Lung (tissue), 12 donors: ENCODE measurements around the gene GFM2. TPM values are rescaled to one million over a fixed set of nuclear protein-coding genes. Genes with fewer than 3 reads are reported as not detected.
"Not testable (repeated sequence)": the region's sequence is repeated elsewhere in the genome, so short reads cannot be mapped to it uniquely, and the experiment has no call there.

Experiments
- ATAC-seq: fragments of 200-7000 bp; cut with Tn5 transposase; one replicate; pipeline ENCODE4 v1.9.1; 2020; ENCODE audit warnings: moderate number of reproducible peaks; ENCODE audit not compliant: insufficient read depth, low FRiP score
- DNase-seq, 3 donors: peaks; one replicate each; pipeline ENCODE4 v3.0.0-alpha.2; 2013 to 2017
- H3K27ac ChIP-seq, 2 donors: one replicate each; pipeline ENCODE4 v1.5.1; 2013; ENCODE audit warnings: mild to moderate bottlenecking in 2 of 2, moderate library complexity in 2 of 2, control low read depth in 1 of 2, inconsistent platforms in 1 of 2, low read depth in 1 of 2, low read length in 1 of 2
- H3K27me3 ChIP-seq, 3 donors: one replicate each; pipeline ENCODE4 v1.5.1; 2013; ENCODE audit warnings: low read length in 2 of 3; ENCODE audit not compliant: control insufficient read depth in 3 of 3, insufficient read depth in 3 of 3
- H3K36me3 ChIP-seq, 4 donors: one replicate each; pipeline ENCODE4 v1.5.1; 2013; ENCODE audit warnings: low read length in 4 of 4, mild to moderate bottlenecking in 1 of 4, moderate library complexity in 1 of 4; ENCODE audit not compliant: control insufficient read depth in 4 of 4, insufficient read depth in 4 of 4
- H3K4me1 ChIP-seq, 5 donors: one replicate each; pipeline ENCODE4 v1.5.1; 2013; ENCODE audit warnings: low read length in 5 of 5, mild to moderate bottlenecking in 2 of 5, moderate library complexity in 1 of 5; ENCODE audit not compliant: control insufficient read depth in 5 of 5, insufficient read depth in 5 of 5
- H3K4me3 ChIP-seq: one replicate; pipeline ENCODE4 v1.5.1; 2013; ENCODE audit warnings: mild to moderate bottlenecking, control low read depth, moderate library complexity
- H3K9ac ChIP-seq, 2 donors: one replicate each; pipeline ENCODE4 v1.5.1; 2013; ENCODE audit warnings: low read length in 2 of 2, control low read depth in 1 of 2; ENCODE audit not compliant: insufficient read depth in 1 of 2
- H3K9me3 ChIP-seq, 4 donors: one replicate each; pipeline ENCODE4 v1.5.1; 2013; ENCODE audit warnings: low read length in 3 of 4, mild to moderate bottlenecking in 1 of 4, moderate library complexity in 1 of 4; ENCODE audit not compliant: control insufficient read depth in 4 of 4, insufficient read depth in 3 of 4
- CTCF ChIP-seq: IDR thresholded peaks from 2 replicates; pipeline ENCODE4 v1.5.1; 2012; ENCODE audit warnings: mild to moderate bottlenecking; ENCODE audit errors: control extremely low read depth, extremely low read depth
- WGBS, 2 donors: extraction: QIAGEN DNeasy Blood & Tissue Kit; methylation state at CpG; one replicate each; pipeline ENCODE4 v1.1.7; 2013; 5-methylcytosine and 5-hydroxymethylcytosine counted together
- polyA plus RNA-seq, 2 donors: library from polyadenylated mRNA; stranded (reverse); fragments of 200-250 nt; gene quantifications; one replicate each; pipeline ENCODE4 v1.2.1, GENCODE V29; 2013
- total RNA-seq, 2 donors: library from RNA; depleted of rRNA in 1 of 2; stranded (reverse); fragments of >200 nt in 1 of 2; gene quantifications; one replicate each; pipeline ENCODE4 v1.2.1, GENCODE V29; 2014 to 2021
- donor health status: control.
- donor health status: control.
- donor health status: Bipolar disorder and iron deficiency.
- donor health status: healthy.
- donor health status: DM: yes; HTN: yes; CAD: no.

GFM2 gene
- total and polyA plus RNA-seq, 4 donors = 13.0 to 45.7 (median 21.5) TPM

GRCh38 chr5:74762599-74762998 lies 4.3 kb downstream of the GFM2 start:
- Histone ChIP-seq H3K9me3 (no peaks in the 10 kb centered on the region), H3K36me3 (peaks cover 2 to 13% (median 9%) of the 10 kb centered on the region in 4 donors), H3K9ac (no peak overlapping the region), H3K27ac (no peak overlapping the region), H3K4me3 (no peak overlapping the region), H3K27me3 (no peaks in the 10 kb centered on the region), H3K4me1 (peaks cover 0 to 12% (median 2%) of the 10 kb centered on the region in 5 donors)
- no peak for DNase-seq
- TF ChIP-seq CTCF = no peak
- no peak for ATAC-seq
- WGBS, 2 donors = 96 to 97% methylated on average over 2 of the region's 2 CpGs

GRCh38 chr5:74761241-74761640 lies 5.7 kb downstream of the GFM2 start:
- ATAC-seq = no peak
- H3K4me3 ChIP-seq = no peak overlapping the region
- peaks cover 0 to 11% (median 2%) of the 10 kb centered on the region in 5 donors for H3K4me1 ChIP-seq
- peaks cover 7 to 19% (median 11%) of the 10 kb centered on the region in 4 donors for H3K36me3 ChIP-seq
- H3K27me3 ChIP-seq = no peaks in the 10 kb centered on the region
- H3K9ac ChIP-seq = no peak overlapping the region
- 90 to 96% methylated on average over 1 of the region's 1 CpG for WGBS, 2 donors
- peaks cover 0 to 5% (median 2%) of the 10 kb centered on the region in 4 donors for H3K9me3 ChIP-seq
- H3K27ac ChIP-seq = no peak overlapping the region
- TF ChIP-seq CTCF = no peak
- no peak for DNase-seq

GRCh38 chr5:74748742-74749141 lies 18.2 kb downstream of the GFM2 start:
- not testable (repeated sequence) for H3K27ac ChIP-seq, H3K4me1 ChIP-seq, H3K9me3 ChIP-seq, H3K4me3 ChIP-seq, DNase-seq, ATAC-seq, H3K27me3 ChIP-seq, H3K9ac ChIP-seq
- WGBS, 2 donors = 98 to 100% methylated on average over 4 of the region's 4 CpGs
- peaks cover 5 to 40% (median 21%) of the 10 kb centered on the region in 4 donors for H3K36me3 ChIP-seq

- DNase-seq (no peak), ATAC-seq (no peak)
- WGBS, 2 donors = 98% methylated on average over 4 of the region's 4 CpGs
- Histone ChIP-seq H3K36me3 (peaks cover 7 to 30% (median 26%) of the 10 kb centered on the region in 4 donors), H3K27ac (no peak overlapping the region), H3K4me1 (no peaks in the 10 kb centered on the region), H3K4me3 (no peak overlapping the region), H3K27me3 (no peaks in the 10 kb centered on the region), H3K9me3 (no peaks in the 10 kb centered on the region), H3K9ac (no peak overlapping the region)
- TF ChIP-seq CTCF = no peak
Observed at GRCh38 chr5:74738406-74738805, 28.5 kb downstream of the GFM2 start.
